CD4-positive, alpha-beta memory T cell (primary cell): ENCODE measurements around the gene GNAI3. TPM values are rescaled to one million over a fixed set of nuclear protein-coding genes. Genes with fewer than 3 reads are reported as not detected.

Experiments
- CTCF ChIA-PET: fragments of 350-600 bp; sonication (Branson Sonifier 250); formaldehyde crosslinking; loops from one replicate; lab custom pipeline; 2021; ENCODE audit warnings: inconsistent platforms; ENCODE audit not compliant: partially characterized antibody; lab: Charles Lee
- POLR2A ChIA-PET: fragments of 350-600 bp; sonication (Branson Sonifier 250); formaldehyde crosslinking; loops from one replicate; lab custom pipeline; 2021; ENCODE audit not compliant: partially characterized antibody; lab: Charles Lee
- DNase-seq, 5 donors: peaks; one replicate each; pipeline versions ENCODE4 v3.0.0 to v3.0.0-alpha.2; 2020 to 2022; ENCODE audit warnings: mixed read lengths in 1 of 5
- H3K27ac ChIP-seq: one replicate; pipeline ENCODE4 v1.7.0; 2013; ENCODE audit warnings: low read depth, low read length
- H3K27me3 ChIP-seq: 2 replicates; pipeline ENCODE4 v1.7.0; 2013; ENCODE audit warnings: mild to moderate bottlenecking, low read length, moderate library complexity; ENCODE audit not compliant: insufficient read depth
- H3K36me3 ChIP-seq: 2 replicates; pipeline ENCODE4 v1.7.0; 2013; ENCODE audit warnings: mild to moderate bottlenecking, low read length, moderate library complexity; ENCODE audit not compliant: insufficient read depth
- H3K4me1 ChIP-seq: 2 replicates; pipeline ENCODE4 v1.7.0; 2013; ENCODE audit warnings: mild to moderate bottlenecking, low read length, moderate library complexity; ENCODE audit not compliant: insufficient read depth
- H3K4me3 ChIP-seq, 2 donors: one replicate each; pipeline ENCODE4 v1.7.0; 2013; ENCODE audit warnings: low read length in 2 of 2, mild to moderate bottlenecking in 1 of 2
- H3K9me3 ChIP-seq, 2 donors: one replicate each; pipeline ENCODE4 v1.7.0; 2013; ENCODE audit warnings: low read length in 2 of 2, control low read depth in 1 of 2; ENCODE audit not compliant: control insufficient read depth in 1 of 2
- H3K27ac Mint-ChIP-seq, 7 donors: one replicate each; pipeline ENCODE4 v1.8.0; 2020 to 2021; ENCODE audit warnings: mixed read lengths in 7 of 7, mild to moderate bottlenecking in 6 of 7, inconsistent platforms in 3 of 7, moderate library complexity in 3 of 7
- H3K27me3 Mint-ChIP-seq, 2 donors: one replicate each; pipeline ENCODE4 v1.8.0; 2020 to 2021; ENCODE audit warnings: mixed read lengths in 2 of 2
- H3K36me3 Mint-ChIP-seq, 2 donors: one replicate each; pipeline ENCODE4 v1.8.0; 2020 to 2021; ENCODE audit warnings: mixed read lengths in 2 of 2, inconsistent platforms in 1 of 2, mild to moderate bottlenecking in 1 of 2
- H3K4me1 Mint-ChIP-seq, 4 donors: one replicate each; pipeline ENCODE4 v1.8.0; 2020 to 2021; ENCODE audit warnings: mixed read lengths in 4 of 4, mild to moderate bottlenecking in 1 of 4
- H3K4me3 Mint-ChIP-seq, 8 donors: one replicate each; pipeline ENCODE4 v1.8.0; 2020 to 2021; ENCODE audit warnings: mixed read lengths in 8 of 8, mild to moderate bottlenecking in 7 of 8, moderate library complexity in 6 of 8, inconsistent platforms in 3 of 8
- H3K9me3 Mint-ChIP-seq, 8 donors: one replicate each; pipeline ENCODE4 v1.8.0; 2020 to 2021; ENCODE audit warnings: mixed read lengths in 8 of 8, mild to moderate bottlenecking in 5 of 8, inconsistent platforms in 3 of 8, moderate library complexity in 1 of 8
- intact Hi-C: fragments of 100-400 bp; cut with micrococcal nuclease; formaldehyde crosslinking; loops from one replicate; pipeline ENCODE4 v1.15.1; 2023
- polyA plus RNA-seq, 2 donors: library from polyadenylated mRNA; unstranded; fragments of 300-500 nt; fragmentation: Illumina TruSeq; gene quantifications; one replicate each; pipeline ENCODE4 v1.2.3, GENCODE V29; 2021
- total RNA-seq, 2 experiments: library from RNA; stranded (reverse); gene quantifications; one replicate each; pipeline ENCODE4 v1.2.3, GENCODE V29; 2021

GNAI3 gene
- total and polyA plus RNA-seq, 4 experiments from 2014 or later = 7.7 to 11.6 (median 8.9) TPM

DNA sequence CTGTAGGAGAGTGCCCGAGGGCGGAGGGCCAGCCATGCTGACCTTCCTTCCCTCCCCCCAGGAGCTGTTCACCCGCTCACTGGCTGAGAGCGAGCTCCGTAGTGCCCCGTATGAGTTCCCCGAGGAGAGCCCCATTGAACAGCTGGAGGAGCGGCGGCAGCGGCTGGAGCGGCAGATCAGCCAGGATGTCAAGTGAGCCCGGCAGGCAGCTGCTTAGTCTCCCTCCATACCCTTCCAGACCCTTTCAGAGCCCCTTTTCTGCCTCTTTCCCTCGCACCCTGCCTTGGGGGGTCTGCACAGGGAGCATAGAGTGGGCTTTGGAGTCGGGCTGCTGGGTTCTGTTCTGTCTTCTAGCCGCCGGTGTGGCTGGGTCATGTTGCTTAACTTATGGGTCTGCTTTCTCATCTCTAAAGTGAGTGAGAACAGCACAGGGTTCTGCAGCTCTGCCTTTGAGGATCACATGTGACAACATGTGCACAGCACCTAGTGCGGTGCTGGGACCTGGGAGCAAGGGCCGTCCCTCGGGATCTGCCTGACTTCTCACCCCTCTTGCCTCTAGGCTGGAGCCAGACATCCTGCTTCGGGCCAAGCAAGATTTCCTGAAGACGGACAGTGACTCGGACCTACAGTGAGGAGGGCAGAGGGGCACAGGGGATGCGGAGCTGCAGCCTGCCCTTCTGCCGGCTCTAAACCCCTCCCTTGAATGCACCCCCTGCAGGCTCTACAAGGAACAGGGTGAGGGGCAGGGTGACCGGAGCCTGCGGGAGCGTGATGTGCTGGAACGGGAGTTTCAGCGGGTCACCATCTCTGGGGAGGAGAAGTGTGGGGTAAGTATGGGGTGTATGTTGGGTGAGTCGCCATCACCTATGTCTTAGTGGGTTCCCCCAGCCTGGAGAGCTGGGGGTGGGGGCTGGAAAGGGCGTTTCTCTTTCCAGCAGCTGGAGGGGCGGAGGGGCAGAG is 77.5 kb downstream of the GNAI3 start:
- peaks cover 39% of the 10 kb centered on the region for H3K4me1 ChIP-seq
- no peak for DNase-seq
- peak overlapping the region in 2 of 8 donors; percentile 17 to 32 for H3K4me3 Mint-ChIP-seq
- peaks cover 24 to 40% (median 32%) of the 10 kb centered on the region in 4 donors for H3K4me1 Mint-ChIP-seq
- H3K36me3 Mint-ChIP-seq = peaks cover 29 to 53% of the 10 kb centered on the region in 2 donors
- H3K9me3 Mint-ChIP-seq = no peaks in the 10 kb centered on the region
- intact Hi-C loops = no loop called here
- H3K4me3 ChIP-seq = no peak overlapping the region
- no peaks in the 10 kb centered on the region for H3K27me3 ChIP-seq
- no peaks in the 10 kb centered on the region for H3K9me3 ChIP-seq
- H3K27ac Mint-ChIP-seq = peak overlapping the region; percentile 13 to 79 (median 64)
- H3K27ac ChIP-seq = no peak overlapping the region
- ChIA-PET CTCF (interaction anchor here (1.0 to 19.1 kb wide), 5 partner anchors 16 to 136 kb away, joined by 3 to 314 read pairs (median 9); partner anchors contain the start of genes GNAI3 and GPR61), POLR2A (interaction anchor here (1.5 to 8.3 kb wide), 3 partner anchors 77 to 79 kb away, joined by 5 to 114 read pairs (median 9); partner anchors contain the start of gene GNAI3)
- H3K36me3 ChIP-seq = peaks cover 45% of the 10 kb centered on the region
- no peaks in the 10 kb centered on the region for H3K27me3 Mint-ChIP-seq

DNA sequence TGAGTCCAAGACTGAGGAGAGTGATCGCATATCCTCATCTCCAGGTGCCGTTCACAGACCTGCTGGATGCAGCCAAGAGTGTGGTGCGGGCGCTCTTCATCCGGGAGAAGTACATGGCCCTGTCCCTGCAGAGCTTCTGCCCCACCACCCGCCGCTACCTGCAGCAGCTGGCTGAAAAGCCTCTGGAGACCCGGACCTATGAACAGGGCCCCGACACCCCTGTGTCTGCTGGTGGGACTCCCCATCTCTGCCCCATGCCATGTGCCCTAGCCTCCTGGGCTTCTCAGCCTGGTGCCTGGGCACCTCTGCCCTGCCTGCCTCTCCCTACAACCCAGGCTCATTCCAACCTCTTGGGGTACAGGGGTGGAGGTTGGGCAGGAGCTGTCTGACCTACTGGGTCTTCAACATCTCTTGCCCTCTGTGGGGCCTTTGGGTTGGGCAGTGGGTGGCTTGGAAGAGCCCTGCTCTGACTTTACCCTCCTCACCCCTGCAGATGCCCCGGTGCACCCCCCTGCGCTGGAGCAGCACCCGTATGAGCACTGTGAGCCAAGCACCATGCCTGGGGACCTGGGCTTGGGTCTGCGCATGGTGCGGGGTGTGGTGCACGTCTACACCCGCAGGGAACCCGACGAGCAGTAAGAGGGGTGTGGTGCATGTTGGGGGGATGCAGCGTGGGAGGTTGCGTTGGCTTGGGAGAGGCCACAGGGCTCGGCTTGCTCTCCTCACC is 78.4 kb downstream of the GNAI3 start:
- intact Hi-C loops = no loop called here
- no peak overlapping the region for H3K4me3 ChIP-seq
- H3K27ac Mint-ChIP-seq = peak overlapping the region in 2 of 7 donors; percentile 8 to 64
- no peaks in the 10 kb centered on the region for H3K27me3 ChIP-seq
- ChIA-PET CTCF (interaction anchor here (1.2 to 19.1 kb wide), 3 partner anchors 15 to 85 kb away, joined by 3 to 314 read pairs (median 140); partner anchors contain the start of gene GPR61), POLR2A (interaction anchor here (1.5 kb wide), 1 partner anchor 78 kb away, joined by 5 read pairs; the partner anchor contains the start of gene GNAI3)
- no peaks in the 10 kb centered on the region for H3K9me3 Mint-ChIP-seq
- H3K36me3 Mint-ChIP-seq = peaks cover 33 to 59% of the 10 kb centered on the region in 2 donors
- peaks cover 54% of the 10 kb centered on the region for H3K36me3 ChIP-seq
- peaks cover 21 to 31% (median 27%) of the 10 kb centered on the region in 4 donors for H3K4me1 Mint-ChIP-seq
- no peaks in the 10 kb centered on the region for H3K9me3 ChIP-seq
- peaks cover 33% of the 10 kb centered on the region for H3K4me1 ChIP-seq
- H3K27me3 Mint-ChIP-seq = no peaks in the 10 kb centered on the region
- no peak for DNase-seq
- no peak overlapping the region for H3K27ac ChIP-seq
- no peak overlapping the region for H3K4me3 Mint-ChIP-seq

DNA sequence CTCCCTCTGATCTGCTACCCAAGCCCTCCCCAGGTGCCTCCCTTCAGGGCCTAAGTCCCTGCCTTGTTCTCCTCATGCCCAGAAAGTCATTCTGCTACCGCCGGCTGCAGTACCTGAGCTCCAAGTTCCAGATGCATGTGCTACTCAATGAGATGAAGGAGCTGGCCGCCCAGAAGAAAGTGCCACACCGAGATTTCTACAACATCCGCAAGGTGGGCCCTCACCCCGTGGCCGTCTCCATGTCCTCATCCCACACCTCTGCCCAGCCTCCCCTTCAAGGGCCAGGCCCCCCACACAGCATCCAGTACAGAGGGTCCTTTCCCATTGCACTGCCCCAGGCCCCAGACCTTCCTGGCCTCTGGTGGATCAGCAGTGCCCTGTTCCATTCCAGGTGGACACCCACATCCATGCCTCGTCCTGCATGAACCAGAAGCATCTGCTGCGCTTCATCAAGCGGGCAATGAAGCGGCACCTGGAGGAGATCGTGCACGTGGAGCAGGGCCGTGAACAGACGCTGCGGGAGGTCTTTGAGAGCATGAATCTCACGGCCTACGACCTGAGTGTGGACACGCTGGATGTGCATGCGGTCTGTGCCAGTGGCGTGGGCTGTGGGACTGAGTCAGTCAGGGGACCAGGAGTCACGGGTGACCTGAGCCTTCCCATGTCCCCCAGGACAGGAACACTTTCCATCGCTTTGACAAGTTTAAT is 79.4 kb downstream of the GNAI3 start:
- H3K27me3 Mint-ChIP-seq = no peaks in the 10 kb centered on the region
- intact Hi-C loops = no loop called here
- ChIA-PET POLR2A (interaction anchor here (1.5 to 1.6 kb wide), 2 partner anchors 79 to 81 kb away, joined by 5 to 6 read pairs; partner anchors contain the start of gene GNAI3), CTCF (interaction anchor here (4.2 to 19.1 kb wide), 4 partner anchors 14 to 86 kb away, joined by 17 to 314 read pairs (median 86); partner anchors contain the start of genes GNAI3 and GPR61)
- Histone ChIP-seq H3K36me3 (peaks cover 54% of the 10 kb centered on the region), H3K27me3 (no peaks in the 10 kb centered on the region), H3K9me3 (no peaks in the 10 kb centered on the region), H3K4me1 (peaks cover 23% of the 10 kb centered on the region), H3K4me3 (no peak overlapping the region), H3K27ac (no peak overlapping the region)
- peaks cover 33 to 61% of the 10 kb centered on the region in 2 donors for H3K36me3 Mint-ChIP-seq
- H3K4me1 Mint-ChIP-seq = peaks cover 11 to 21% (median 17%) of the 10 kb centered on the region in 4 donors
- H3K9me3 Mint-ChIP-seq = no peaks in the 10 kb centered on the region
- DNase-seq = no peak
- peak overlapping the region in 1 of 8 donors; percentile 25 for H3K4me3 Mint-ChIP-seq
- H3K27ac Mint-ChIP-seq = peak overlapping the region in 4 of 7 donors; percentile 16 to 64 (median 46)

DNA sequence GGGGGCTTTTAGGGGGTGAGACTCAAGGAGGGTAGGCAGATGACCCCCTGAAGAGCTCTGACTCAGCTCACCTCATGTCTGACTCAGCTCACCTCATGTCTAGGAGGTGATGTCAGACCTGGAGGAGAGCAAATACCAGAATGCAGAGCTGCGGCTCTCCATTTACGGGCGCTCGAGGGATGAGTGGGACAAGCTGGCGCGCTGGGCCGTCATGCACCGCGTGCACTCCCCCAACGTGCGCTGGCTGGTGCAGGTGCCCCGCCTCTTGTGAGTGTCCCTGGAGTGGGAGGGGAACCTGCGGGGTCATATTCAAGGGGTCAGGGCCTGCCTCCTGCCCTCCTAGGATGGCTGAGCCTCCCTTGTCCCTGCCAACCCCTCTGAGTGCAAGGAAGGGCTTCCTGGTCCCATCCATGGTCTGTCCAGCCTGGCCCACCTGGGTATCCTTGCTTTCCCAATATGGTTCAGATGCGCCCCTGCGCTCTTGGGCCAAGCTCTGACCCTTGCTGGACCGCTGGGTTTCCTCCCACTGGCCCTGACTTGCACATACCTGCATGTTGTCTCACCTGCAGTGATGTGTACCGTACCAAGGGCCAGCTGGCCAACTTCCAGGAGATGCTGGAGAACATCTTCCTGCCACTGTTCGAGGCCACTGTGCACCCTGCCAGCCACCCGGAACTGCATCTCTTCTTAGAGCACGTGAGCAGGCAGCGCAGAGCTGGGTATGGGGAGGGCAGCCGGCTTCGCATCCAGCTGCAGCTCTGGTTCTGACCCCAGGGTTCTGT is 80.3 kb downstream of the GNAI3 start:
- Mint-ChIP-seq H3K9me3 (no peaks in the 10 kb centered on the region), H3K4me3 (no peak overlapping the region), H3K27me3 (no peaks in the 10 kb centered on the region), H3K36me3 (peaks cover 33 to 60% of the 10 kb centered on the region in 2 donors), H3K27ac (no peak overlapping the region), H3K4me1 (peaks cover 5 to 12% (median 9%) of the 10 kb centered on the region in 4 donors)
- Histone ChIP-seq H3K27me3 (no peaks in the 10 kb centered on the region), H3K27ac (no peak overlapping the region), H3K9me3 (no peaks in the 10 kb centered on the region), H3K36me3 (peaks cover 54% of the 10 kb centered on the region), H3K4me3 (no peak overlapping the region), H3K4me1 (peaks cover 15% of the 10 kb centered on the region)
- POLR2A ChIA-PET = interaction anchor here (1.6 to 2.7 kb wide), 2 partner anchors 80 to 82 kb away, joined by 6 to 13 read pairs; partner anchors contain the start of gene GNAI3
- CTCF ChIA-PET = interaction anchor here (0.8 to 19.1 kb wide), 7 partner anchors 8 to 87 kb away, joined by 3 to 314 read pairs (median 17); partner anchors contain the start of genes GNAI3 and GPR61
- intact Hi-C loops = no loop called here
- no peak for DNase-seq

DNA sequence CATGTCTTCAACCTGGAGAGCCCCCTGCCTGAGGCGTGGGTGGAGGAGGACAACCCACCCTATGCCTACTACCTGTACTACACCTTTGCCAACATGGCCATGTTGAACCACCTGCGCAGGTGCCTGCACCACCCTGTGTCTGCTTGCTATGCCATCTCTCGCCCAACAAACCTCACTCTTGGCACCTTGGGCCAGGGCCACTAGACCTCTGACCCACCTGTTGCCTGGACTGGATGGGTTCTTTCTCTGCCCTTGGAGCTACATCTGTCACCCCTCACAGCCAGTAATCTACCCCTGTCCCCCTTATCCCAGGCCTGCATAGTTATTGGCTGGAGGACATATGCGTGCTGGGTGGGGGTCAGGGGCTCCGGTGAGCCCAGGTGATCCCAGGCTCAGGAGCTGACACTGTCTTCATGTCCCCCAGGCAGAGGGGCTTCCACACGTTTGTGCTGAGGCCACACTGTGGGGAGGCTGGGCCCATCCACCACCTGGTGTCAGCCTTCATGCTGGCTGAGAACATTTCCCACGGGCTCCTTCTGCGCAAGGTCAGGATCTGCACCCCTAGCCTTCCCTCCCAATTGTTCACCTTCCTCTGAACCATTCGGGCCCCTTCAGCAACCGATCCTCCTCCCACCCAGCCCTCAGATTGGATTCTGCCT is 81.1 kb downstream of the GNAI3 start:
- H3K27ac ChIP-seq = no peak overlapping the region
- ChIA-PET CTCF (interaction anchor here (1.4 to 19.1 kb wide), 8 partner anchors 12 to 145 kb away, joined by 4 to 314 read pairs (median 13); partner anchors contain the start of genes GNAI3 and GPR61), POLR2A (interaction anchor here (1.6 to 2.7 kb wide), 3 partner anchors 81 to 83 kb away, joined by 6 to 22 read pairs (median 13); partner anchors contain the start of gene GNAI3)
- no peaks in the 10 kb centered on the region for H3K9me3 Mint-ChIP-seq
- no peaks in the 10 kb centered on the region for H3K9me3 ChIP-seq
- H3K36me3 ChIP-seq = peaks cover 54% of the 10 kb centered on the region
- H3K4me3 ChIP-seq = no peak overlapping the region
- peaks cover 5 to 9% (median 8%) of the 10 kb centered on the region in 4 donors for H3K4me1 Mint-ChIP-seq
- H3K4me3 Mint-ChIP-seq = no peak overlapping the region
- H3K4me1 ChIP-seq = peaks cover 12% of the 10 kb centered on the region
- peak overlapping the region in 5 of 7 donors; percentile 15 to 76 (median 65) for H3K27ac Mint-ChIP-seq
- intact Hi-C loops = loop anchor here (1.0 kb wide), 1 partner anchor 83 kb away; no protein-coding TSS in a partner anchor
- H3K27me3 Mint-ChIP-seq = no peaks in the 10 kb centered on the region
- DNase-seq = no peak
- H3K36me3 Mint-ChIP-seq = peaks cover 33 to 60% of the 10 kb centered on the region in 2 donors
- no peaks in the 10 kb centered on the region for H3K27me3 ChIP-seq
